GM21423 (cell line): ENCODE results near the gene NBEAL1.
"Not testable (repeated sequence)": the region's sequence is repeated elsewhere in the genome, so short reads cannot be mapped to it uniquely, and the experiment has no call there.

ENCODE experiments used
- ATAC-seq: cut with Tn5 transposase; IDR thresholded peaks from one replicate; pipeline ENCODE4 v1.9.1; 2021; ENCODE audit warnings: mild to moderate bottlenecking, moderate library complexity; ENCODE audit not compliant: unreplicated experiment

NBEAL1 gene

GRCh38 chr2:203038586-203038985 lies 23.9 kb downstream of the NBEAL1 start:
- ATAC-seq, result no peak

GRCh38 chr2:203039211-203039610 lies 24.5 kb downstream of the NBEAL1 start:
- ATAC-seq, result not testable (repeated sequence)

- ATAC-seq, result no peak
Observed at GRCh38 chr2:203040966-203041521, 26.4 kb downstream of the NBEAL1 start.

GRCh38 chr2:203042178-203042577 lies 27.5 kb downstream of the NBEAL1 start:
- no peak for ATAC-seq

GRCh38 chr2:203043226-203043625 lies 28.6 kb downstream of the NBEAL1 start:
- no peak for ATAC-seq

- ATAC-seq, result no peak
Observed at GRCh38 chr2:203045867-203046266, 31.2 kb downstream of the NBEAL1 start.

- no peak for ATAC-seq
Observed at GRCh38 chr2:203052539-203052938, 37.9 kb downstream of the NBEAL1 start.

- ATAC-seq, result no peak
Observed at GRCh38 chr2:203059567-203060240, 45.0 kb downstream of the NBEAL1 start.

- ATAC-seq, result no peak
Observed at GRCh38 chr2:203061346-203061745, 46.7 kb downstream of the NBEAL1 start.

GRCh38 chr2:203062126-203062525 lies 47.5 kb downstream of the NBEAL1 start:
- no peak for ATAC-seq

- ATAC-seq, result not testable (repeated sequence)
Observed at GRCh38 chr2:203066519-203067091, 51.9 kb downstream of the NBEAL1 start.

GRCh38 chr2:203070701-203071100 lies 56.0 kb downstream of the NBEAL1 start:
- no peak for ATAC-seq

- ATAC-seq, result no peak
Observed at GRCh38 chr2:203071148-203071547, 56.5 kb downstream of the NBEAL1 start.

GRCh38 chr2:203072371-203072770 lies 57.7 kb downstream of the NBEAL1 start:
- no peak for ATAC-seq

- no peak for ATAC-seq
Observed at GRCh38 chr2:203077451-203077850, 62.8 kb downstream of the NBEAL1 start.

GRCh38 chr2:203080447-203081045 lies 65.9 kb downstream of the NBEAL1 start:
- ATAC-seq, result no peak

- ATAC-seq, result no peak
Observed at GRCh38 chr2:203083328-203083727, 68.7 kb downstream of the NBEAL1 start.

GRCh38 chr2:203086381-203086780 lies 71.7 kb downstream of the NBEAL1 start:
- not testable (repeated sequence) for ATAC-seq

- ATAC-seq, result not testable (repeated sequence)
Observed at GRCh38 chr2:203090721-203091120, 76.0 kb downstream of the NBEAL1 start.

- ATAC-seq, result no peak
Observed at GRCh38 chr2:203097735-203098134, 83.1 kb downstream of the NBEAL1 start.

GRCh38 chr2:203102357-203102756 lies 87.7 kb downstream of the NBEAL1 start:
- not testable (repeated sequence) for ATAC-seq

- ATAC-seq, result no peak
Observed at GRCh38 chr2:203104273-203104672, 89.6 kb downstream of the NBEAL1 start.
